HEK293 (cell line): ENCODE results near the gene LRBA.

Source experiments
- CTCF ChIA-PET: fragments of 350-600 bp; formaldehyde crosslinking; extraction: SDS; loops from one replicate; lab custom pipeline; 2021; ENCODE audit warnings: antibody characterized with exemption; lab: Yijun Ruan, JAX
- POLR2A ChIA-PET: fragments of 300-600 bp; formaldehyde crosslinking; extraction: SDS; loops from one replicate; lab custom pipeline; 2020; ENCODE audit warnings: antibody characterized with exemption, inconsistent platforms; lab: Yijun Ruan, JAX
- H3K27ac ChIP-seq: fragments of 200-500 bp; sonication (Bioruptor generic); 2 replicates; pipeline ENCODE4 v1.5.1; 2014; ENCODE audit warnings: low read depth, low read length, control low read depth, inconsistent platforms; ENCODE audit errors: extremely low read depth
- H3K36me3 ChIP-seq, 2 experiments: fragments of 200-500 bp in 1 of 2; sonication (Bioruptor generic) in 1 of 2; 1 replicate in 1 of 2; 2 replicates in 1 of 2; pipeline ENCODE4 v1.5.1; 2014 to 2017; ENCODE audit warnings: inconsistent platforms in 2 of 2, low read length in 2 of 2; ENCODE audit not compliant: control insufficient read depth in 2 of 2, insufficient read depth in 1 of 2
- H3K4me1 ChIP-seq: fragments of 200-500 bp; sonication (Bioruptor generic); 2 replicates; pipeline ENCODE4 v1.5.1; 2014; ENCODE audit warnings: mild to moderate bottlenecking, low read length, inconsistent platforms; ENCODE audit not compliant: control insufficient read depth, insufficient read depth
- H3K4me3 ChIP-seq: 2 replicates; pipeline ENCODE4 v1.5.1; 2011; ENCODE audit warnings: low read depth, mild to moderate bottlenecking, control low read depth, low read length, moderate library complexity
- H3K9me3 ChIP-seq: fragments of 200-500 bp; sonication (Bioruptor generic); 2 replicates; pipeline ENCODE4 v1.5.1; 2014; ENCODE audit warnings: low read depth, low read length, inconsistent platforms; ENCODE audit not compliant: control insufficient read depth, insufficient read depth
- BCL11A ChIP-seq: fragments of 450-650 bp; formaldehyde crosslinking; IDR thresholded peaks from 2 replicates; pipeline ENCODE4 v1.5.1; 2016; ENCODE audit warnings: low read depth, missing biosample characterization, missing genetic modification characterization
- EGR2 ChIP-seq: fragments of 450-650 bp; formaldehyde crosslinking; IDR thresholded peaks from 2 replicates; pipeline ENCODE4 v1.5.1; 2016; ENCODE audit warnings: low read depth, missing biosample characterization, missing genetic modification characterization
- MYNN ChIP-seq: fragments of 450-650 bp; formaldehyde crosslinking; IDR thresholded peaks from 2 replicates; pipeline ENCODE4 v1.5.1; 2016; ENCODE audit warnings: missing biosample characterization, missing genetic modification characterization, borderline replicate concordance
- PRDM1 ChIP-seq: fragments of 450-650 bp; formaldehyde crosslinking; IDR thresholded peaks from 2 replicates; pipeline ENCODE4; 2016; ENCODE audit warnings: missing biosample characterization, missing genetic modification characterization
- ZNF121 ChIP-seq: fragments of 450-650 bp; formaldehyde crosslinking; IDR thresholded peaks from 2 replicates; pipeline ENCODE4 v1.5.1; 2016; ENCODE audit warnings: missing biosample characterization, missing genetic modification characterization
- ZNF132 ChIP-seq: fragments of 450-650 bp; formaldehyde crosslinking; IDR thresholded peaks from 2 replicates; pipeline ENCODE4 v1.5.1; 2017; ENCODE audit warnings: missing biosample characterization, missing genetic modification characterization, borderline replicate concordance
- ZNF394 ChIP-seq: fragments of 450-650 bp; formaldehyde crosslinking; IDR thresholded peaks from 2 replicates; pipeline ENCODE4 v1.5.1; 2016; ENCODE audit warnings: missing biosample characterization, missing genetic modification characterization, mild to moderate bottlenecking, moderate library complexity, borderline replicate concordance
- ZNF544 ChIP-seq: fragments of 450-650 bp; formaldehyde crosslinking; IDR thresholded peaks from 2 replicates; pipeline ENCODE4 v1.5.0; 2017; ENCODE audit warnings: missing biosample characterization, missing genetic modification characterization
- ZNF621 ChIP-seq: fragments of 450-650 bp; formaldehyde crosslinking; IDR thresholded peaks from 2 replicates; pipeline ENCODE4 v1.5.1; 2017; ENCODE audit warnings: missing biosample characterization, missing genetic modification characterization
- ZNF660 ChIP-seq: fragments of 450-650 bp; IDR thresholded peaks from 2 replicates; pipeline ENCODE4 v1.5.1; 2018; ENCODE audit warnings: missing biosample characterization, mild to moderate bottlenecking, missing genetic modification characterization
- ZNF664 ChIP-seq: fragments of 450-650 bp; formaldehyde crosslinking; IDR thresholded peaks from 2 replicates; pipeline ENCODE4 v1.5.1; 2016; ENCODE audit warnings: missing biosample characterization, missing genetic modification characterization
- ZNF776 ChIP-seq: fragments of 450-650 bp; formaldehyde crosslinking; IDR thresholded peaks from 2 replicates; pipeline ENCODE4 v1.5.0; 2017; ENCODE audit warnings: missing biosample characterization, missing genetic modification characterization, borderline replicate concordance
- ZSCAN30 ChIP-seq: fragments of 450-650 bp; IDR thresholded peaks from 2 replicates; pipeline ENCODE4 v1.5.1; 2018; ENCODE audit warnings: missing biosample characterization, mild to moderate bottlenecking, missing genetic modification characterization, moderate library complexity
- TF ChIP-seq, protein P1 (sequence below): sonication (generic); formaldehyde crosslinking; IDR thresholded peaks from 2 replicates; pipeline ENCODE4 v1.8.1; 2022; ENCODE audit warnings: mild to moderate bottlenecking, moderate library complexity, missing genetic modification reagents
- TF ChIP-seq, protein P2 (sequence below): fragments of 450-650 bp; IDR thresholded peaks from 2 replicates; pipeline ENCODE4 v1.5.1; 2018; ENCODE audit warnings: missing biosample characterization, missing genetic modification characterization
- TF ChIP-seq, protein P3 (sequence below): fragments of 450-650 bp; formaldehyde crosslinking; IDR thresholded peaks from 2 replicates; pipeline ENCODE4 v1.5.1; 2017; ENCODE audit warnings: missing biosample characterization, mild to moderate bottlenecking, missing genetic modification characterization, moderate library complexity
- TF ChIP-seq, protein P4 (sequence below): fragments of 450-650 bp; formaldehyde crosslinking; IDR thresholded peaks from 2 replicates; pipeline ENCODE4 v1.5.1; 2016; ENCODE audit warnings: missing biosample characterization, missing genetic modification characterization
- TF ChIP-seq, protein P5 (sequence below): fragments of 450-650 bp; formaldehyde crosslinking; optimal IDR thresholded peaks from 2 replicates; pipeline ENCODE3; 2016; ENCODE audit warnings: missing biosample characterization, mild to moderate bottlenecking, missing genetic modification characterization
- TF ChIP-seq, protein P6 (sequence below): fragments of 450-650 bp; formaldehyde crosslinking; IDR thresholded peaks from 2 replicates; pipeline ENCODE4 v1.5.1; 2016; ENCODE audit warnings: missing biosample characterization, missing genetic modification characterization

LRBA gene

DNA sequence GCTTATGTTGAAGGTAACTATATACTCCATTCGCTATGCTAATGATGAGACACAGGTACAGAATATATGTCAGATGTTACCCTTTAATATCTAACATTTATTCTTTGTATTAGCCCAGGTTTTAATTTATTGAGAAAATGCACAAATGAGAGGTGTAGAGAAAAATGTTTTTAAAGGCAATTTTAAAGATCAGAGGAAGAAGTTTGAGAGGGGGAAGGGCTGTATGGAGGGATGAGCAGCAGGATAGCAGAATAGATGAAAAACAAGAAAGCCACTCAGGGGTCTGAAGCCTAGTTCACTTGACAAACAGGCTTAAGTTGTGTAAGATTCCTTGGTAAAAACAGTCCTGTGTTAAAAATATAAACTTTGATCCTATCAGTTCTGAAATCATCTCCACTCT lies 429.5 kb downstream of the LRBA start (continued):
- TF ChIP-seq, protein P1, sequence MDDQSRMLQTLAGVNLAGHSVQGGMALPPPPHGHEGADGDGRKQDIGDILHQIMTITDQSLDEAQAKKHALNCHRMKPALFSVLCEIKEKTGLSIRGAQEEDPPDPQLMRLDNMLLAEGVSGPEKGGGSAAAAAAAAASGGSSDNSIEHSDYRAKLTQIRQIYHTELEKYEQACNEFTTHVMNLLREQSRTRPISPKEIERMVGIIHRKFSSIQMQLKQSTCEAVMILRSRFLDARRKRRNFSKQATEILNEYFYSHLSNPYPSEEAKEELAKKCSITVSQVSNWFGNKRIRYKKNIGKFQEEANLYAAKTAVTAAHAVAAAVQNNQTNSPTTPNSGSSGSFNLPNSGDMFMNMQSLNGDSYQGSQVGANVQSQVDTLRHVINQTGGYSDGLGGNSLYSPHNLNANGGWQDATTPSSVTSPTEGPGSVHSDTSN, result no peak
- TF ChIP-seq ZSCAN30 (tag by site-specific recombination), result no peak

DNA sequence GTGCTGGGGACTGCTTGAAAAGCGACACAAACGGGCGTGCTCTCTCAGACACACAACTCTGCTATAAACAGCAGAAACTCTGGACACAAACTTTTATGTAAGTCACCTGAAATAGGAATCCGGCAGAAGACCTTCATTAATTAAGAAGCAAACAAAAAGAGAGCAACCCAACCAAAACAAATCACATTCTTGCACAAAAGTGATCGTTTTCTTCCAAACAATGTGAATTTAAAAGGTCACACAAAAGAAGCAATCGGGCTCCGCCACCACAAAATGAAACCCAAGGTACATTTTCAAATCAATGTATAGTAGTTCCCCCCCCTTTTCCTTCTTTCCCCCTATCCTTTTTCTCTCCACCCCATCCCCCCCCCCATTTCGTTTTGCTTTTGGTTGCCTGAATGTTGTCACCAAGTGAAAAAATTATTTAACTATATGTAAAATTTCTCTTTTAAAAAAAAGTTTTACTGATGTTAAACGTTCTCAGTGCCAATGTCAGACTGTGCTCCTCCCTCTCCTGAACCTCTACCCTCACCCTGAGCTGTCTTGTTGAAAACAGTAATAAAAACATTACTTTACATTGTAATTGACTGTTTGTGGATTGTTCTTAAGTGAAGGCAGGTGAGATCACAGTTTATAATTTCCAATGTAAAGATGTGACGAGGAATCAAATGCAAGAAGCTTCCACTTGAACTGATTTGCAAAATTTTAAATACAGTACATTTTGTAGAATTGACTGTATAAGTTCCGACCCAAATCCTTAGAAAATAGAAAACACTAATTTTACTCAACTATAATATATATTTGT lies 430.8 kb downstream of the LRBA start:
- no peaks in the 10 kb centered on the region for H3K4me1 ChIP-seq
- H3K27ac ChIP-seq, result no peak overlapping the region
- POLR2A ChIA-PET, result no interaction called here
- CTCF ChIA-PET, result no interaction called here
- H3K36me3 ChIP-seq, result peaks cover 0 to 12% of the 10 kb centered on the region in 2 experiments; a peak in 1 of 3 replicates
- H3K4me3 ChIP-seq, result no peak overlapping the region
- no peaks in the 10 kb centered on the region for H3K9me3 ChIP-seq
- TF ChIP-seq, protein P2, sequence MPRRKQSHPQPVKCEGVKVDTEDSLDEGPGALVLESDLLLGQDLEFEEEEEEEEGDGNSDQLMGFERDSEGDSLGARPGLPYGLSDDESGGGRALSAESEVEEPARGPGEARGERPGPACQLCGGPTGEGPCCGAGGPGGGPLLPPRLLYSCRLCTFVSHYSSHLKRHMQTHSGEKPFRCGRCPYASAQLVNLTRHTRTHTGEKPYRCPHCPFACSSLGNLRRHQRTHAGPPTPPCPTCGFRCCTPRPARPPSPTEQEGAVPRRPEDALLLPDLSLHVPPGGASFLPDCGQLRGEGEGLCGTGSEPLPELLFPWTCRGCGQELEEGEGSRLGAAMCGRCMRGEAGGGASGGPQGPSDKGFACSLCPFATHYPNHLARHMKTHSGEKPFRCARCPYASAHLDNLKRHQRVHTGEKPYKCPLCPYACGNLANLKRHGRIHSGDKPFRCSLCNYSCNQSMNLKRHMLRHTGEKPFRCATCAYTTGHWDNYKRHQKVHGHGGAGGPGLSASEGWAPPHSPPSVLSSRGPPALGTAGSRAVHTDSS (tag by site-specific recombination), result no peak
- TF ChIP-seq, protein P3, sequence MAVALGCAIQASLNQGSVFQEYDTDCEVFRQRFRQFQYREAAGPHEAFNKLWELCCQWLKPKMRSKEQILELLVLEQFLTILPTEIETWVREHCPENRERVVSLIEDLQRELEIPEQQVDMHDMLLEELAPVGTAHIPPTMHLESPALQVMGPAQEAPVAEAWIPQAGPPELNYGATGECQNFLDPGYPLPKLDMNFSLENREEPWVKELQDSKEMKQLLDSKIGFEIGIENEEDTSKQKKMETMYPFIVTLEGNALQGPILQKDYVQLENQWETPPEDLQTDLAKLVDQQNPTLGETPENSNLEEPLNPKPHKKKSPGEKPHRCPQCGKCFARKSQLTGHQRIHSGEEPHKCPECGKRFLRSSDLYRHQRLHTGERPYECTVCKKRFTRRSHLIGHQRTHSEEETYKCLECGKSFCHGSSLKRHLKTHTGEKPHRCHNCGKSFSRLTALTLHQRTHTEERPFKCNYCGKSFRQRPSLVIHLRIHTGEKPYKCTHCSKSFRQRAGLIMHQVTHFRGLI (tag by site-specific recombination), result no peak
- TF ChIP-seq ZNF664 (tag by site-specific recombination) (no peak), MYNN (tag by site-specific recombination) (no peak), PRDM1 (tag by site-specific recombination) (no peak), ZNF121 (tag by site-specific recombination) (no peak), EGR2 (tag by site-specific recombination) (no peak), BCL11A (tag by site-specific recombination) (no peak)
- TF ChIP-seq, protein P4, sequence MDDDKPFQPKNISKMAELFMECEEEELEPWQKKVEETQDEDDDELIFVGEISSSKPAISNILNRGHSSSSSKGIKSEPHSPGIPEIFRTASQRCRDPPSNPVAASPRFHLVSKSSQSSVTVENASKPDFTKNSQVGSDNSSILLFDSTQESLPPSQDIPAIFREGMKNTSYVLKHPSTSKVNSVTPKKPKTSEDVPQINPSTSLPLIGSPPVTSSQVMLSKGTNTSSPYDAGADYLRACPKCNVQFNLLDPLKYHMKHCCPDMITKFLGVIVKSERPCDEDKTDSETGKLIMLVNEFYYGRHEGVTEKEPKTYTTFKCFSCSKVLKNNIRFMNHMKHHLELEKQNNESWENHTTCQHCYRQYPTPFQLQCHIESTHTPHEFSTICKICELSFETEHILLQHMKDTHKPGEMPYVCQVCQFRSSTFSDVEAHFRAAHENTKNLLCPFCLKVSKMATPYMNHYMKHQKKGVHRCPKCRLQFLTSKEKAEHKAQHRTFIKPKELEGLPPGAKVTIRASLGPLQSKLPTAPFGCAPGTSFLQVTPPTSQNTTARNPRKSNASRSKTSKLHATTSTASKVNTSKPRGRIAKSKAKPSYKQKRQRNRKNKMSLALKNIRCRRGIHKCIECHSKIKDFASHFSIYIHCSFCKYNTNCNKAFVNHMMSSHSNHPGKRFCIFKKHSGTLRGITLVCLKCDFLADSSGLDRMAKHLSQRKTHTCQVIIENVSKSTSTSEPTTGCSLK, result no peak
- TF ChIP-seq, protein P5, sequence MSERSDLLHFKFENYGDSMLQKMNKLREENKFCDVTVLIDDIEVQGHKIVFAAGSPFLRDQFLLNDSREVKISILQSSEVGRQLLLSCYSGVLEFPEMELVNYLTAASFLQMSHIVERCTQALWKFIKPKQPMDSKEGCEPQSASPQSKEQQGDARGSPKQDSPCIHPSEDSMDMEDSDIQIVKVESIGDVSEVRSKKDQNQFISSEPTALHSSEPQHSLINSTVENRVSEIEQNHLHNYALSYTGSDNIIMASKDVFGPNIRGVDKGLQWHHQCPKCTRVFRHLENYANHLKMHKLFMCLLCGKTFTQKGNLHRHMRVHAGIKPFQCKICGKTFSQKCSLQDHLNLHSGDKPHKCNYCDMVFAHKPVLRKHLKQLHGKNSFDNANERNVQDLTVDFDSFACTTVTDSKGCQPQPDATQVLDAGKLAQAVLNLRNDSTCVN (tag by site-specific recombination), result no peak

DNA sequence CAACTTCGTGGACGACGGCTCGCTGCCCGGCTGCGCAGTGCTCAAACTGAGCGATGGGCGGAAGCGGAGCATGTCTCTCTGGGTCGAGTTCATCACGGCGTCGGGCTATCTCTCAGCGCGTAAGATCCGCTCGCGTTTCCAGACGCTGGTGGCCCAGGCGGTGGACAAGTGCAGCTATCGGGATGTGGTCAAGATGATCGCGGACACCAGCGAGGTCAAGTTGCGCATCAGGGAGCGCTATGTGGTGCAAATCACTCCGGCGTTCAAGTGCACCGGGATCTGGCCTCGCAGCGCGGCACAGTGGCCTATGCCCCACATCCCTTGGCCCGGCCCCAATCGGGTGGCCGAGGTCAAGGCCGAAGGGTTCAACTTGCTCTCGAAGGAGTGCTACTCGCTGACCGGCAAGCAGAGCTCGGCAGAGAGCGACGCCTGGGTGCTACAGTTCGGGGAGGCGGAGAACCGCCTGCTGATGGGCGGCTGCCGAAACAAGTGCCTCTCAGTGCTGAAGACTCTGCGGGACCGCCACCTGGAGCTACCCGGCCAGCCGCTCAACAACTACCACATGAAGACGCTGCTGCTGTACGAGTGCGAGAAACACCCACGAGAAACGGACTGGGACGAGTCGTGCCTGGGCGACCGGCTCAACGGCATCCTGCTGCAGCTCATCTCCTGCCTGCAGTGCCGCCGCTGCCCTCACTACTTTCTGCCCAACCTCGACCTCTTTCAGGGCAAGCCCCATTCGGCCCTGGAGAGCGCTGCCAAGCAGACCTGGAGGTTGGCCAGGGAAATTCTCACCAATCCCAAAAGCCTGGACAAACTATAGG lies 431.6 kb downstream of the LRBA start:
- POLR2A ChIA-PET, result no interaction called here
- CTCF ChIA-PET, result no interaction called here
- Histone ChIP-seq H3K36me3 (peaks cover 0 to 12% of the 10 kb centered on the region in 2 experiments; a peak in 1 of 3 replicates), H3K4me3 (no peak overlapping the region), H3K27ac (no peak overlapping the region), H3K4me1 (no peaks in the 10 kb centered on the region), H3K9me3 (no peaks in the 10 kb centered on the region)
- no peak for TF ChIP-seq ZNF132
- no peak for TF ChIP-seq ZNF621 (tag by site-specific recombination)
- TF ChIP-seq ZNF660 (tag by site-specific recombination), result no peak
- no peak for TF ChIP-seq ZNF394 (tag by site-specific recombination)
- TF ChIP-seq, protein P6, sequence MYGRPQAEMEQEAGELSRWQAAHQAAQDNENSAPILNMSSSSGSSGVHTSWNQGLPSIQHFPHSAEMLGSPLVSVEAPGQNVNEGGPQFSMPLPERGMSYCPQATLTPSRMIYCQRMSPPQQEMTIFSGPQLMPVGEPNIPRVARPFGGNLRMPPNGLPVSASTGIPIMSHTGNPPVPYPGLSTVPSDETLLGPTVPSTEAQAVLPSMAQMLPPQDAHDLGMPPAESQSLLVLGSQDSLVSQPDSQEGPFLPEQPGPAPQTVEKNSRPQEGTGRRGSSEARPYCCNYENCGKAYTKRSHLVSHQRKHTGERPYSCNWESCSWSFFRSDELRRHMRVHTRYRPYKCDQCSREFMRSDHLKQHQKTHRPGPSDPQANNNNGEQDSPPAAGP (tag by site-specific recombination), result no peak
- no peak for TF ChIP-seq ZNF544 (tag by site-specific recombination)
- TF ChIP-seq ZNF776 (tag by site-specific recombination), result no peak
